ENCODE measurements around the gene NCCRP1. TPM values are rescaled to one million over a fixed set of nuclear protein-coding genes. Genes with fewer than 3 reads are reported as not detected.

The NCCRP1 gene
- total and polyA plus RNA-seq, 8 donors: 0.96 to 8.5 (median 3.2) TPM

- TF ChIP-seq, protein P1, sequence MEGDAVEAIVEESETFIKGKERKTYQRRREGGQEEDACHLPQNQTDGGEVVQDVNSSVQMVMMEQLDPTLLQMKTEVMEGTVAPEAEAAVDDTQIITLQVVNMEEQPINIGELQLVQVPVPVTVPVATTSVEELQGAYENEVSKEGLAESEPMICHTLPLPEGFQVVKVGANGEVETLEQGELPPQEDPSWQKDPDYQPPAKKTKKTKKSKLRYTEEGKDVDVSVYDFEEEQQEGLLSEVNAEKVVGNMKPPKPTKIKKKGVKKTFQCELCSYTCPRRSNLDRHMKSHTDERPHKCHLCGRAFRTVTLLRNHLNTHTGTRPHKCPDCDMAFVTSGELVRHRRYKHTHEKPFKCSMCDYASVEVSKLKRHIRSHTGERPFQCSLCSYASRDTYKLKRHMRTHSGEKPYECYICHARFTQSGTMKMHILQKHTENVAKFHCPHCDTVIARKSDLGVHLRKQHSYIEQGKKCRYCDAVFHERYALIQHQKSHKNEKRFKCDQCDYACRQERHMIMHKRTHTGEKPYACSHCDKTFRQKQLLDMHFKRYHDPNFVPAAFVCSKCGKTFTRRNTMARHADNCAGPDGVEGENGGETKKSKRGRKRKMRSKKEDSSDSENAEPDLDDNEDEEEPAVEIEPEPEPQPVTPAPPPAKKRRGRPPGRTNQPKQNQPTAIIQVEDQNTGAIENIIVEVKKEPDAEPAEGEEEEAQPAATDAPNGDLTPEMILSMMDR (IDR thresholded peaks at IDR 0.05): no peak
- FAIRE-seq (no peak), DNase-seq (peak; percentile 78 to 94 (median 84)), ATAC-seq (peak; percentile 65 to 76 (median 73))
- no peaks in the 10 kb centered on the region for H3K9me3 ChIP-seq
- peak overlapping the region in 1 of 4 donors; percentile 8 for H3K4me3 ChIP-seq
- 20 to 37% methylated on average over 24 of the region's 24 CpGs for WGBS, 2 donors
- peaks cover 29 to 36% (median 32%) of the 10 kb centered on the region in 3 donors for H3K4me1 ChIP-seq
- peak overlapping the region; percentile 65 to 77 (median 68) for H3K27ac ChIP-seq
- intact Hi-C loops (cut with DNase I): no loop called here
- H3K27me3 ChIP-seq: no peaks in the 10 kb centered on the region
- peaks cover 0 to 12% (median 0%) of the 10 kb centered on the region in 3 donors for H3K36me3 ChIP-seq
These were observed 30.0 kb upstream of the NCCRP1 start for GRCh38 chr19:39166571-39167391.

DNA sequence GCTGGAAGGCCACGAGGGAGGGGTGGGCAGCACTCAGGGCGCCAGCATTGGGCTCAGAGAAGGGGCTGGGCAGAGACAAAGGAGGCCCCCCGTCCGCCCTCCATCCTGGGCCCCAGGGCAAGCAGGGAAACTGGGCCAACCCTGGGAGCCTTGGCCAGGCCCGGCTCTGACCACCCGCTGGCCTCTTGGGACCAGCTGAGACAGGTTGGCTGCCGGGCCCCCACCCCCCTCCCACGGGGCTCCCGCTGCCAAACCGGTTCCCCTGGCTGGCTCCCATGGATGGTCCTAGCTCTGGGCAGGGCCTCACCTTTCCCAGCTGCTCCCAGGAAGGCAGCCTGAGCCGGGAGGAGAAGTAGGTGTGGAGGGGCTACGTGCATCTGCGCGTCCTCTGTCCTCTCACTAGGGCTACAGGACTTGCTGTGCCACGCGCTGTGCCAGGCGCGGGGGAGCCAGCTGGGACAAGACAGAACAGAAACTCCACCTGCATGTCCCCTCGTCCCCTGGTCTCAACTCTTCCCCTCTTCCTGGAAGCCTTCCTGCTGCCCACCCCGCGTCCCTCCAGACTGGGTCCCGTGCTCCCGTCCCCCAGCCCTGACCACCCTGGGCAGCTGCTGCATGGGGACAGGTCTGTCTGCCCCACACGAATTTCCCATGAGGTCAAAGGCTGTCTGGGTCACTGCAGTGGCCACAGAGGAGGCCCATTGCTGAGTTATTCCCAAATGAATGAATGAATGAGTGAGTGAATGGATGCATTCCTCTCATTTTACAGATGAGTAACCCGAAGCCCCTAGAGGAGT is 29.1 kb upstream of the NCCRP1 start:
- no peaks in the 10 kb centered on the region for H3K9me3 ChIP-seq
- peaks cover 0 to 21% (median 0%) of the 10 kb centered on the region in 3 donors for H3K36me3 ChIP-seq
- TF ChIP-seq, protein P1 (IDR thresholded peaks at IDR 0.05): no peak
- H3K27ac ChIP-seq: peak overlapping the region; percentile 65 to 77 (median 68)
- ATAC-seq (peak; percentile 73 to 80 (median 76)), FAIRE-seq (no peak), DNase-seq (peak; percentile 64 to 85 (median 73))
- no peaks in the 10 kb centered on the region for H3K27me3 ChIP-seq
- H3K4me1 ChIP-seq: peaks cover 29 to 36% (median 32%) of the 10 kb centered on the region in 3 donors
- intact Hi-C loops (cut with DNase I): no loop called here
- H3K4me3 ChIP-seq: no peak overlapping the region
- WGBS, 2 donors: 43 to 45% methylated on average over 17 to 25 of the region's 25 CpGs

DNA sequence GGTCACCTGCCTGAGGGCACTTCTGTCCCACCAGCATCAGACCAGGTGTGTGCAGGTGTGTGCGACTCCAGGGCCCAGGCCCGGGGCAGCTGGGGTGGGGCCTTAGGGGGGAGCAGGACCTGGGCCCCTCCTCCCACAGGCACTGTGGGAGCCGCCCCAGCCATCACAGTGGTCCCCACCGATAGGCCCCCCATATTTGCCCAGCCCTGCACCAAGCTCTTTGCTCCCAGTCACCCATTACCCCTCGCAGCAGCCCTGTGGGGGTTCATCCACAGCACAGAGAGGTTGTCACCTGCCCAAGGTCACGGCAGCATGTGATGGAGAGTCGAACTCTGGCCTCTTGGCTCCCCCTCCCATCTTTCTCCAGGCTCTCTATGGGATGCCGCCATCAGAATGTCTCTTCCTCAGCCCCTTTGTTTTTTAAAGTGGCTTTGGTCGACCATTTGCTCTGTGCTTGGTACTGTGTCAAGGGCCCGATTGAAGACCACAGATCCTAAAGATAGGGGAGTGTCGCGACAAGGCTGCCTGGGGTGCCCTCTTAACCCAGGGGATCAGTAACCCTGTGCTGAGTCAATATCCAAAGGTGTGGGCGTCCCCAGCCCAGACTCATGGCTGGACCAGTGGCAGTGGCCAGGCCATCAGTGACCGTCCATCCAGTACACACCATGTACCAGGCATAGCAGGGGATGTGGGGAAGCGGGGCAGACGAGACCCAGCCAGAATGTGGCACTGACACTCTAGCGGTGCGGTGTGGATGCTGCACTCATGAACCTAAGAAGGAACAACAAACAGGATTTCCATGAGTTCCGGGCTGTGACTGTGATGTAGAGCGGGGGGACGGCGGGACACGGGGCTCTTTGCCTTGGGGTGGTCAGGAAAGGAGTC is 28.3 kb upstream of the NCCRP1 start:
- TF ChIP-seq, protein P1 (IDR thresholded peaks at IDR 0.05): no peak
- WGBS, 2 donors: 82 to 83% methylated on average over 23 of the region's 23 CpGs
- peaks cover 23 to 28% (median 25%) of the 10 kb centered on the region in 3 donors for H3K4me1 ChIP-seq
- H3K36me3 ChIP-seq: peaks cover 0 to 24% (median 0%) of the 10 kb centered on the region in 3 donors
- no peaks in the 10 kb centered on the region for H3K27me3 ChIP-seq
- peak overlapping the region in 1 of 4 donors; percentile 67 for H3K27ac ChIP-seq
- ATAC-seq (no peak), FAIRE-seq (no peak), DNase-seq (peak in 2 of 6 donors; percentile 42 to 56)
- H3K9me3 ChIP-seq: no peaks in the 10 kb centered on the region
- H3K4me3 ChIP-seq: no peak overlapping the region
- intact Hi-C loops (cut with DNase I): no loop called here

DNA sequence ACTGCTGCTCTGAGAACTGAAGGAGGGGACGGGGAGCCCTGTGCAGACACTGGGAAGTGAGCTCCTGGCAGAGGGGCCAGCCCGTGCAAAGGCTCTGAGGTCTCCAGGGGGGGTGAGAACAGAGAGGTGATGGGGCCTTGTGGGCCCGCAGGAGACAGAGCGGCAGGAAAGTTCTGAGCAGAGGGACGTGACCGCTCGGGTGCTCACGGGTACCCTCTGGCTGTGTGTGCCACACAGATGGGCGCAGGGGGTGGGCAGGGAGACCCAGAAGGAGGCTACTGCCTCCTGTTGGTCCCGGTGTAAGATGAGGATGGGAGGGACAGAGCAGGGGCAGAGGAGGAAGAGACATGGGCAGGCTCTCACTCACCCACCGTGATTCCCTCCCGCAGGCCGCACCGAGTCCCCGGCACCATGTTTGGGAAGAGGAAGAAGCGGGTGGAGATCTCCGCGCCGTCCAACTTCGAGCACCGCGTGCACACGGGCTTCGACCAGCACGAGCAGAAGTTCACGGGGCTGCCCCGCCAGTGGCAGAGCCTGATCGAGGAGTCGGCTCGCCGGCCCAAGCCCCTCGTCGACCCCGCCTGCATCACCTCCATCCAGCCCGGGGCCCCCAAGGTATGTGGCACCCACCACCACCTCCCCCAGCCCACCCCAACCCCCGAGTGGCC is 27.5 kb upstream of the NCCRP1 start:
- intact Hi-C loops (cut with DNase I): no loop called here
- Histone ChIP-seq H3K27me3 (no peaks in the 10 kb centered on the region), H3K36me3 (peaks cover 0 to 24% (median 0%) of the 10 kb centered on the region in 3 donors), H3K4me1 (peaks cover 20 to 24% (median 24%) of the 10 kb centered on the region in 3 donors), H3K9me3 (no peaks in the 10 kb centered on the region), H3K4me3 (no peak overlapping the region), H3K27ac (no peak overlapping the region)
- TF ChIP-seq, protein P1 (IDR thresholded peaks at IDR 0.05): no peak
- ATAC-seq: no peak
- peak in 3 of 6 donors; percentile 16 to 66 (median 50) for DNase-seq
- FAIRE-seq: no peak
- 87 to 93% methylated on average over 14 to 36 of the region's 36 CpGs for WGBS, 2 donors

All from pancreas (tissue), 10 donors.